ENCODE data around the gene TMPRSS4.

The TMPRSS4 gene, protein sequence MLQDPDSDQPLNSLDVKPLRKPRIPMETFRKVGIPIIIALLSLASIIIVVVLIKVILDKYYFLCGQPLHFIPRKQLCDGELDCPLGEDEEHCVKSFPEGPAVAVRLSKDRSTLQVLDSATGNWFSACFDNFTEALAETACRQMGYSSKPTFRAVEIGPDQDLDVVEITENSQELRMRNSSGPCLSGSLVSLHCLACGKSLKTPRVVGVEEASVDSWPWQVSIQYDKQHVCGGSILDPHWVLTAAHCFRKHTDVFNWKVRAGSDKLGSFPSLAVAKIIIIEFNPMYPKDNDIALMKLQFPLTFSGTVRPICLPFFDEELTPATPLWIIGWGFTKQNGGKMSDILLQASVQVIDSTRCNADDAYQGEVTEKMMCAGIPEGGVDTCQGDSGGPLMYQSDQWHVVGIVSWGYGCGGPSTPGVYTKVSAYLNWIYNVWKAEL

GRCh38 chr11:118076754-118077281, at the start of gene TMPRSS4:
TMPRSS4 (plus strand) TSS chr11:118077078; CDS start chr11:118077303, 225 bp downstream.
- no peak for DNase-seq

GRCh38 chr11:118027694-118028093, 49.2 kb upstream of the TMPRSS4 start:
- no peak for DNase-seq

- DNase-seq = no peak
Measured at GRCh38 chr11:118028626-118029025, 48.3 kb upstream of the TMPRSS4 start.

DNA sequence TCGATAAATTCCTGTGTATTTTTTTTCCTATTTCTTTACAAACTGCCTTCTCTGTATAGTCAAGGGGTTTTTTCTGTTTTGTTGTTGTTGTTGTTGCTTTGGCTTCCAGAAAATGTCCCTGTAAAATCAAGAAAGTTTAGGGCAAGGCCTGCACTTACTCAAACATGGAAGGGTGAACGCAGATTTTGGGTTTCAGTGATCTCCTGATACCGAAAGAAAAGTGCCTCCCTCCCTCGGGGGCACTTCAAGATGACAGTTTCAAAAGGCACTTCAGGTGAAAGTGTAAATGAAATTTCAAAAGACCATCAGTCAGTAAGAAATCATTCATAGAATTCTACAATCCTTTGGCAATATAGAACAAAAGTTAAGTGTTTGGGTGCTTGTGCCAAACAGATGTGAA, 43.4 kb upstream of the TMPRSS4 start:
- no peak for DNase-seq

DNA sequence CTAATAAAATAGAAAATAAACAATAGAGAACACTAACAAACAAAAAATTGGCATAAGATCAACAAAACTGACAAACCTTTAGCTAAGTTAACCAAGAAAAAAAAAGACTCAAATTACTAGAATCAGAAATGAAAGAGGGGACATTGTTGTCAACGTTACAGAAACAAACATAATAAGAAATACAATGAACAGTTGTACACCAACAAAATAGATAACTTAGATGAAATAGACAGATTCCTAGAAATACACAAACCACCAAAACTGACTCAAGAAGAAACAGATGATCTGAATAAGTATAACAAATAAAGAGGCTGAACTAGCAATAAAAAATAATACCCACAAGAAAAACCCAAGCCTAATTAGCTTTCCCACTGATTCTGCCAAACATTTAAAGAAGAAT, 34.7 kb upstream of the TMPRSS4 start:
- DNase-seq = no peak

DNA sequence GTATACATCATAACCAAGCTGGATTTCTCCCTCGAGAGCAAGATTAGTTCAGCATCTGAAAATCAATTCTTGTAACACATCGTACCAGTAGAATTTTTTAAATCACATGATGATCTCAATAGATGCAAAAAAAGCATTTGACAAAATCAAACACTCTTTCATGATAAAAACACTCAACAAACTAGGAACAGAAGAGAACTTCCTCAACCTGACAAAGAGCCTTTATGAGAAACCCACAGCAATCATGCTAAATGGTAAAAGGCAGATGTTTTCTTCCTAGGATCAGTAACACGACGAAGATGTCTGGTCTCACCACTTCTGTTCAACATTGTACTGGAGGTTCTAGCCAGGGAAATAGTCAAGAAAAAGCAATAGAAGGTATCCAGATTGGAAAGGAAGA, 34.1 kb upstream of the TMPRSS4 start:
- peak; percentile 6 for DNase-seq

- DNase-seq = no peak
Measured at GRCh38 chr11:118045191-118045590, 31.7 kb upstream of the TMPRSS4 start.

DNA sequence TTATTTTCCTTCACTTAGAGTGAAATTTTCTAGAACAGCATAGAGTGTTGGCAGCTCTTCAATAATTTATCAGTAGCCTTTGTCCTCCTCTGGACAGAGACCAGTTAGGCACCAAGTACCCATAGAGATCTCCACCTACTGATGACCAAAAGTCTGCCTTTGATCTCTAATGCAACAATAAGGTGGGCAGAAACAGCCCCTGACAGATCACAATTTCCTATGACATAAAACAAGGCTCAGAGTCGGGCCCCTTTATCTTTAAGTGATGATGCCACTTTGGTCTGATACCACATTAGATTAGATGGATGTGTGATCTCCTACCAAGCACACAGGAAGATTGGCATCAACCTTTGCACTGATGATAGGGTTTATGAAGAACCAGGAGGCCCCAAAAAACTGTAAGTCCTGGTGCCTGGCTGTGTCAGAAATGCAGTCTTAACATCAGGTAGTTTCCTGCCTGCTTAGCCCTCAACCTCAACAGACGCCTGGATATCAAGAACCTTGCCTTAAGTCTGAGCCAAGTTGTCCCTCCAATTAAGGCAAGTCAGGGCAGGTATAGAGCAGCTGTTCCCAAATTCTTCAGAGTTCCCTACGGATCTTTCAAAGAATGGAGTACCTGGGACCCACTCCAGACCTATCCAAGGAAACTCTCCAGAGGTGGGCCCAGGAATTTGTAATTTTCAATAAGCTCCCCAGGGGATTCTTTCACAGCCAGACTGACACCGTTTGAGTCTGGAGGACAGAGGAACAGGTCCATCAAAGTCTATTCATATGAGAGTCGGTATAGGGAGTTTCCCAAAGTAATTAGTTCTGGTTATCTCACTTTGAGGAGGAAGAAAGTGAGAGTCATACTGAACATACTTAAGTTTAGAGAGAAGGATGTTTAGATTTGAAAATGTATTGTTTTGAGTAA, 30.6 kb upstream of the TMPRSS4 start:
- no peak for DNase-seq

GRCh38 chr11:118046964-118047700, 29.7 kb upstream of the TMPRSS4 start:
- no peak for DNase-seq

GRCh38 chr11:118047749-118048148, 29.1 kb upstream of the TMPRSS4 start:
- DNase-seq = no peak

DNA sequence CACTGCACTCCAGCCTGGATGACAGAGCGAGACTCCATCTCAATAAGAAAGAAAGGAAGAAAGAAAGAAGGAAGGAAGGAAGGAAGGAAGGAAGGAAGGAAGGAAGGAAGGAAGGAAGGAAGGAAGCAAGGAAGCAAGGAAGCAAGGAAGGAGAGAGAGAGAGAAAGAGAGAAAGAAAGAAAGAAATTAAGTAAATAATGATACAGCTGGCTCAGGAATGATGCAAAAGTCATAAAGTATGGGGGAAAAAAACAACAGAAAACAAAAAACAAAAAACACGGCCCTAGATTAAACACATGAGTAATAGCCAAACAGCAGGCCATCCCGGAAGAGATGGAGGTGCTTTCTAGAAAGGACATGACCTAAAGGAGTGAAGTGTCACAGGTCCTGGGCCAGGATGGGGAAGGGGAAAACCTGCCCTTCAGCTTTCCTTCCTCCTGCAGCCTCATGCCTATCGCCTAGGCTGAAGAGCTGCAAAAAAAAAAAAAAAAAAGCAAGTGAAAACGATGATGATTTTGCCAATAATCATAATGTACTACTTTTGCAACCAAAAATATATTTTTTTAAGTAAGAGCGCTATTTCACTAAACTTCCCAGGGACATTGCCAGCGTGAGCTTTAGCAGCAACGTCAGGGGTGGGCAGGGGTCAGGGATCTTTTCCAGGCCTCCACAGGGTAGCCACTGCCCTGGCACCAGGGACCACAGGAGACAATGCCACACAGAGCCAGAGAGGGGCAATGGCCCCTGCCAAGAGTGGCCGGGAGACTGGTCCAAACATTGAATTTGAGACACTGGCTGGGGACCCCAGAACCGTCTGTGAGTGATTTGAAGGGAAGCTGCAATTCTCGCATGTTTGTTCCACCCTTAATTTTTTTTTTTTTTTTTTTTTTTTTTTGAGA, 28.2 kb upstream of the TMPRSS4 start:
- DNase-seq = no peak

GRCh38 chr11:118049771-118050170, 27.1 kb upstream of the TMPRSS4 start:
- no peak for DNase-seq

GRCh38 chr11:118050208-118050891, 26.5 kb upstream of the TMPRSS4 start:
- DNase-seq = no peak

GRCh38 chr11:118051136-118051610, 25.7 kb upstream of the TMPRSS4 start:
- no peak for DNase-seq

GRCh38 chr11:118051611-118052461, 25.0 kb upstream of the TMPRSS4 start:
- DNase-seq = peak; percentile 19

DNA sequence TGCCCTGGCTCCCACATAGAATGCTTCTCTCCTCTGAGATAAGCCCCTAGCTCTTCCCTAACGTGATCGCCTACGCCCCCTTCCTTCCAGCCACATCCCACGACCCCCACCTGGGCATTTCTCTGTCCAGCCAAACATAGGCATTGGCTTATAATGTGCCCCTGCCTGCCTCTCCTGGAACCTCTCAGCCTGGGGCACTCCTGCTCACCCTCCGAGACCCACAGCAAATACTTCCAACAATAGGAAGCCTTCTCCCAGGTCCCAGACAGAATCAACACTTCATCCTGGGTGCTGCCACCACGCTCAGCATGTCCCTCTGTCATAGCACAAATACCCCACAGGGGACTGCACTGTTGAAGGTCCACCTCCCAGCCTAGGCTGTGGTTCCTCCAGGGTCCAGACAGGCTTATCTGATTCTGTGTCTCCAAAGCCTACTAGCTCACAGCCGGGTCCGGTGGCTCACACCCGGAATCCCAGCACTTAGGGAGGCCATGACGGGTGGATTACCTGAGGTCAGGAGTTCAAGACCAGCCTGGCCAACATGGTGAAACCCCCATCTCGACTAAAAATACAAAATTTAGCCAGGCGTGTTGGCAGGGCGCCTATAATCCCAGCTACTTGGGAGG, 24.2 kb upstream of the TMPRSS4 start:
- no peak for DNase-seq

DNA sequence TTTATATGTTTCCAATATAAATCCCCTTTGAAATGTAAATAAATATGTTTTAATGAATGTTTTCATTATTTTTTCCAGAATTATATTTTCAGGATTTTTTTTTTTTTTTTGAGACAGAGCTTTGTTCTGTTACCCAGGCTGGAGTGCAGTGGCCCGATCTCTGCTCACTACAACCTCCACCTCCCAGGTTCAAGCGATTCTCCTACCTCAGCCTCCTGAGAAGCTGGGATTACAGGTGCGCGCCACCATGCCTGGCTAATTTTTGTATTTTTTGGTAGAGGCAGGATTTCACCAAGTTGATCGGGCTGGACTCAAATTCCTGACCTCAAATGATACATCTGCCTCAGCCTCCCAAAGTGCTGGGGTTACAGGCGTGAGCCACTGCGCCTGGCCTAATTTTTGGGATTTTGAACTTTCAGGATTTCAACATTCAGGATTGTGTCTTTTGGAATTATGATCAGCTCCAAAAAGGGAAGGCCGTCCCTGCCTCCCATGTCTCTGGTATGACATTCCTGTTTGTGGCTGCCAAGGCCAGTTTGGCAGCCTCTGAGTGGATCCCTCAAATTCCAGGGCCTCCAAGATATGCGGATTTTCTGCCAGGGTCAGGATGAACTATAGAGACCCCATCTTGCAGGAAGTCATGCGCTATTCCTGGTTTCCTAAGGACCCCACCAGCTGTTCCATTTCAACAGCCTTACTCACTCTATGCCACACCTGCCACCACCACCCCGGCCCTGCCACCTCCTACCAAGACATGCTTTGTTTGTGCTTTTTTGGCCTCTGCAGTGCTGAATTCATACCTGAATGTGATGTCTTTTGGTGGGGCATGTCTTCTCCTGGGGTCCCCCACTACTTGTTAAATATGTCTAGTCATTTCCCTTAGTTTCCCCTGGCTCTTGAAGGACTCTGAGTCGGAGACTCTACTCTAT, 21.9 kb upstream of the TMPRSS4 start:
- DNase-seq = no peak

GRCh38 chr11:118055966-118056365, 20.9 kb upstream of the TMPRSS4 start:
- DNase-seq = no peak

Data from MV-4-11 (cell line).